ENCODE results near the gene EPC1. TPM values are rescaled to one million over a fixed set of nuclear protein-coding genes. Genes with fewer than 3 reads are reported as not detected.

The EPC1 gene
- total RNA-seq, 1 donor from 2014 or later = 22.9 TPM

- TF ChIP-seq CTCF (IDR thresholded peaks at IDR 0.05; ENCODE audit: insufficient read depth, low read length, poor library complexity, severe bottlenecking) = no peak
- H3K36me3 ChIP-seq (ENCODE audit: control insufficient read depth, insufficient read depth, low read length) = no peaks in the 10 kb centered on the region
- no peaks in the 10 kb centered on the region for H3K27me3 ChIP-seq (ENCODE audit: control insufficient read depth, insufficient read depth, low read length)
- H3K4me3 ChIP-seq (ENCODE audit: low read depth, low read length) = no peak overlapping the region
- no peak for DNase-seq (ENCODE audit: low read depth)
Observed at GRCh38 chr10:32244011-32244410, 102.9 kb downstream of the EPC1 start.

- Histone ChIP-seq H3K27me3 (ENCODE audit: control insufficient read depth, insufficient read depth, low read length) (no peaks in the 10 kb centered on the region), H3K36me3 (ENCODE audit: control insufficient read depth, insufficient read depth, low read length) (no peaks in the 10 kb centered on the region), H3K4me3 (ENCODE audit: low read depth, low read length) (no peak overlapping the region)
- no peak for TF ChIP-seq CTCF (IDR thresholded peaks at IDR 0.05; ENCODE audit: insufficient read depth, low read length, poor library complexity, severe bottlenecking)
- DNase-seq (ENCODE audit: low read depth) = no peak
Observed at GRCh38 chr10:32241946-32242345, 105.0 kb downstream of the EPC1 start.

- Histone ChIP-seq H3K4me3 (ENCODE audit: low read depth, low read length) (no peak overlapping the region), H3K27me3 (ENCODE audit: control insufficient read depth, insufficient read depth, low read length) (no peaks in the 10 kb centered on the region), H3K36me3 (ENCODE audit: control insufficient read depth, insufficient read depth, low read length) (no peaks in the 10 kb centered on the region)
- TF ChIP-seq CTCF (IDR thresholded peaks at IDR 0.05; ENCODE audit: insufficient read depth, low read length, poor library complexity, severe bottlenecking) = no peak
- DNase-seq (ENCODE audit: low read depth) = no peak
Observed at GRCh38 chr10:32240471-32240870, 106.5 kb downstream of the EPC1 start.

- no peak overlapping the region for H3K4me3 ChIP-seq (ENCODE audit: low read depth, low read length)
- no peaks in the 10 kb centered on the region for H3K36me3 ChIP-seq (ENCODE audit: control insufficient read depth, insufficient read depth, low read length)
- H3K27me3 ChIP-seq (ENCODE audit: control insufficient read depth, insufficient read depth, low read length) = no peaks in the 10 kb centered on the region
- DNase-seq (ENCODE audit: low read depth) = no peak
- TF ChIP-seq CTCF (IDR thresholded peaks at IDR 0.05; ENCODE audit: insufficient read depth, low read length, poor library complexity, severe bottlenecking) = no peak
Observed at GRCh38 chr10:32239769-32240168, 107.2 kb downstream of the EPC1 start.

GRCh38 chr10:32237644-32238345 lies 109.2 kb downstream of the EPC1 start:
- no peak for DNase-seq (ENCODE audit: low read depth)

More at GRCh38 chr10:32237644-32238345, 109.2 kb downstream of the EPC1 start:
- Histone ChIP-seq H3K27me3 (ENCODE audit: control insufficient read depth, insufficient read depth, low read length) (no peaks in the 10 kb centered on the region), H3K4me3 (ENCODE audit: low read depth, low read length) (no peak overlapping the region), H3K36me3 (ENCODE audit: control insufficient read depth, insufficient read depth, low read length) (no peaks in the 10 kb centered on the region)
- TF ChIP-seq CTCF (IDR thresholded peaks at IDR 0.05; ENCODE audit: insufficient read depth, low read length, poor library complexity, severe bottlenecking) = no peak
